NK-92 (cell line): ENCODE data around the gene WTAP.
"Not testable (repeated sequence)": the region's sequence is repeated elsewhere in the genome, so short reads cannot be mapped to it uniquely, and the experiment has no call there.

Experiments used
- DNase-seq: peaks from one replicate; lab custom pipeline; 2025; ENCODE audit not compliant: unreplicated experiment; lab: John Stamatoyannopoulos, UW

WTAP gene

GRCh38 chr6:159693128-159693893 is 34.0 kb upstream of the WTAP start, which contains the start of gene SOD2:
Gene SOD2, minus strand, starts transcription at chr6:159693241. Its CDS starts 74 bp downstream, at chr6:159693167.
- no peak for DNase-seq

- DNase-seq: no peak
These were observed 33.3 kb upstream of the WTAP start for GRCh38 chr6:159693894-159694545.

GRCh38 chr6:159695984-159696383 is 31.3 kb upstream of the WTAP start:
- no peak for DNase-seq

- DNase-seq: no peak
These were observed 26.3 kb upstream of the WTAP start for GRCh38 chr6:159700970-159701369.

- DNase-seq: no peak
These were observed 25.8 kb upstream of the WTAP start for GRCh38 chr6:159701413-159701999.

GRCh38 chr6:159710603-159711002 is 16.7 kb upstream of the WTAP start:
- DNase-seq: not testable (repeated sequence)

GRCh38 chr6:159712389-159712788 is 14.9 kb upstream of the WTAP start:
- not testable (repeated sequence) for DNase-seq

GRCh38 chr6:159713984-159714383 is 13.3 kb upstream of the WTAP start:
- no peak for DNase-seq

- DNase-seq: no peak
These were observed 12.9 kb upstream of the WTAP start for GRCh38 chr6:159714404-159714803.

- no peak for DNase-seq
These were observed 12.1 kb upstream of the WTAP start for GRCh38 chr6:159715166-159715565.

GRCh38 chr6:159715605-159716004 is 11.7 kb upstream of the WTAP start:
- DNase-seq: no peak

GRCh38 chr6:159716247-159717096 is 10.8 kb upstream of the WTAP start:
- DNase-seq: no peak

GRCh38 chr6:159718634-159719033 is 8.7 kb upstream of the WTAP start:
- DNase-seq: no peak

- no peak for DNase-seq
These were observed 8.0 kb upstream of the WTAP start for GRCh38 chr6:159719287-159719686.

GRCh38 chr6:159720708-159721107 is 6.6 kb upstream of the WTAP start:
- DNase-seq: no peak

GRCh38 chr6:159721981-159722380 is 5.3 kb upstream of the WTAP start:
- DNase-seq: not testable (repeated sequence)

- DNase-seq: no peak
These were observed 4.7 kb upstream of the WTAP start for GRCh38 chr6:159722655-159723054.

- no peak for DNase-seq
These were observed 4.0 kb upstream of the WTAP start for GRCh38 chr6:159723259-159723658.

GRCh38 chr6:159724778-159725177 is 2.5 kb upstream of the WTAP start:
- no peak for DNase-seq

GRCh38 chr6:159725208-159725607 is 2.1 kb upstream of the WTAP start:
- not testable (repeated sequence) for DNase-seq

GRCh38 chr6:159726255-159726917 is 920 bp upstream of the WTAP start:
- no peak for DNase-seq
